WERI-Rb-1 (cell line): ENCODE data around the gene GEMIN5.

Source experiments
- DNase-seq: peaks from one replicate; pipeline ENCODE4 v3.0.0-alpha.2; 2020
- H3K27ac ChIP-seq: fragments of 250-450 bp; sonication (Bioruptor Pico); 2 replicates; pipeline ENCODE4 v1.5.1; 2020; ENCODE audit warnings: mild to moderate bottlenecking, moderate library complexity
- H3K27me3 ChIP-seq: fragments of 250-450 bp; sonication (Bioruptor Pico); 2 replicates; pipeline ENCODE4 v1.5.1; 2021; ENCODE audit warnings: mild to moderate bottlenecking, low read depth, moderate library complexity; ENCODE audit not compliant: insufficient read depth, severe bottlenecking
- H3K36me3 ChIP-seq: fragments of 250-450 bp; sonication (Bioruptor Pico); 2 replicates; pipeline ENCODE4 v1.5.1; 2020; ENCODE audit warnings: mild to moderate bottlenecking, moderate library complexity
- H3K4me3 ChIP-seq: 2 replicates; pipeline ENCODE4 v1.5.1; 2011; ENCODE audit warnings: low read depth, mild to moderate bottlenecking, control low read depth, low read length
- H3K9me3 ChIP-seq: fragments of 250-450 bp; sonication (Bioruptor Pico); 2 replicates; pipeline ENCODE4 v1.5.1; 2021; ENCODE audit warnings: mild to moderate bottlenecking, moderate library complexity; ENCODE audit not compliant: severe bottlenecking
- CTCF ChIP-seq: IDR thresholded peaks from 2 replicates; pipeline ENCODE4 v1.5.1; 2011; ENCODE audit warnings: low read depth, mild to moderate bottlenecking, control low read depth, inconsistent platforms, low read length

Gene GEMIN5

GRCh38 chr5:154858297-154858971, 79.6 kb downstream of the GEMIN5 start, which contains the start of gene CNOT8:
Gene CNOT8, plus strand, starts transcription at chr5:154858627. Its CDS starts 4,652 bp downstream, at chr5:154863279.
- peak; percentile 99 for DNase-seq
- H3K36me3 ChIP-seq = peaks cover 9% of the 10 kb centered on the region
- peak within 1 kb of the TSS; percentile 95 for H3K27ac ChIP-seq
- no peaks in the 10 kb centered on the region for H3K9me3 ChIP-seq
- H3K27me3 ChIP-seq = no peaks in the 10 kb centered on the region
- TF ChIP-seq CTCF = no peak
- peak within 1 kb of the TSS; percentile 91 for H3K4me3 ChIP-seq

- no peak for TF ChIP-seq CTCF
- Histone ChIP-seq H3K27ac (peak overlapping the region; percentile 95), H3K36me3 (peaks cover 6% of the 10 kb centered on the region; the same call in 1 of the 2 replicates), H3K9me3 (no peaks in the 10 kb centered on the region), H3K27me3 (no peaks in the 10 kb centered on the region), H3K4me3 (peak overlapping the region; percentile 91)
- DNase-seq = peak; percentile 95
Measured at GRCh38 chr5:154857530-154858296, 80.3 kb downstream of the GEMIN5 start.

- no peaks in the 10 kb centered on the region for H3K36me3 ChIP-seq
- no peak for TF ChIP-seq CTCF
- DNase-seq = no peak
- no peaks in the 10 kb centered on the region for H3K9me3 ChIP-seq
- H3K27me3 ChIP-seq = no peaks in the 10 kb centered on the region
- H3K27ac ChIP-seq = no peak overlapping the region
- no peak overlapping the region for H3K4me3 ChIP-seq
Measured at GRCh38 chr5:154851351-154851750, 86.7 kb downstream of the GEMIN5 start.

GRCh38 chr5:154850255-154851062, 87.6 kb downstream of the GEMIN5 start, which contains the start of gene FAXDC2:
Gene FAXDC2, minus strand, starts transcription at chr5:154850603. Its CDS starts 12,425 bp downstream, at chr5:154838178.
- TF ChIP-seq CTCF = no peak
- no peaks in the 10 kb centered on the region for H3K36me3 ChIP-seq
- DNase-seq = no peak
- H3K27me3 ChIP-seq = no peaks in the 10 kb centered on the region
- no peak within 1 kb of the TSS for H3K4me3 ChIP-seq
- no peaks in the 10 kb centered on the region for H3K9me3 ChIP-seq
- no peak within 1 kb of the TSS for H3K27ac ChIP-seq

GRCh38 chr5:154849791-154850201, 88.2 kb downstream of the GEMIN5 start:
- TF ChIP-seq CTCF = no peak
- H3K36me3 ChIP-seq = no peaks in the 10 kb centered on the region
- H3K27ac ChIP-seq = no peak overlapping the region
- no peaks in the 10 kb centered on the region for H3K27me3 ChIP-seq
- H3K4me3 ChIP-seq = no peak overlapping the region
- DNase-seq = no peak
- no peaks in the 10 kb centered on the region for H3K9me3 ChIP-seq
